Glomerular visceral epithelial cell (primary cell): ENCODE results near the gene EPHB6.

Source experiments
- DNase-seq: peaks from one replicate; pipeline ENCODE4 v3.0.0-alpha.2; 2016; ENCODE audit errors: extremely low spot score

EPHB6 gene, protein sequence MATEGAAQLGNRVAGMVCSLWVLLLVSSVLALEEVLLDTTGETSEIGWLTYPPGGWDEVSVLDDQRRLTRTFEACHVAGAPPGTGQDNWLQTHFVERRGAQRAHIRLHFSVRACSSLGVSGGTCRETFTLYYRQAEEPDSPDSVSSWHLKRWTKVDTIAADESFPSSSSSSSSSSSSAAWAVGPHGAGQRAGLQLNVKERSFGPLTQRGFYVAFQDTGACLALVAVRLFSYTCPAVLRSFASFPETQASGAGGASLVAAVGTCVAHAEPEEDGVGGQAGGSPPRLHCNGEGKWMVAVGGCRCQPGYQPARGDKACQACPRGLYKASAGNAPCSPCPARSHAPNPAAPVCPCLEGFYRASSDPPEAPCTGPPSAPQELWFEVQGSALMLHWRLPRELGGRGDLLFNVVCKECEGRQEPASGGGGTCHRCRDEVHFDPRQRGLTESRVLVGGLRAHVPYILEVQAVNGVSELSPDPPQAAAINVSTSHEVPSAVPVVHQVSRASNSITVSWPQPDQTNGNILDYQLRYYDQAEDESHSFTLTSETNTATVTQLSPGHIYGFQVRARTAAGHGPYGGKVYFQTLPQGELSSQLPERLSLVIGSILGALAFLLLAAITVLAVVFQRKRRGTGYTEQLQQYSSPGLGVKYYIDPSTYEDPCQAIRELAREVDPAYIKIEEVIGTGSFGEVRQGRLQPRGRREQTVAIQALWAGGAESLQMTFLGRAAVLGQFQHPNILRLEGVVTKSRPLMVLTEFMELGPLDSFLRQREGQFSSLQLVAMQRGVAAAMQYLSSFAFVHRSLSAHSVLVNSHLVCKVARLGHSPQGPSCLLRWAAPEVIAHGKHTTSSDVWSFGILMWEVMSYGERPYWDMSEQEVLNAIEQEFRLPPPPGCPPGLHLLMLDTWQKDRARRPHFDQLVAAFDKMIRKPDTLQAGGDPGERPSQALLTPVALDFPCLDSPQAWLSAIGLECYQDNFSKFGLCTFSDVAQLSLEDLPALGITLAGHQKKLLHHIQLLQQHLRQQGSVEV

DNA sequence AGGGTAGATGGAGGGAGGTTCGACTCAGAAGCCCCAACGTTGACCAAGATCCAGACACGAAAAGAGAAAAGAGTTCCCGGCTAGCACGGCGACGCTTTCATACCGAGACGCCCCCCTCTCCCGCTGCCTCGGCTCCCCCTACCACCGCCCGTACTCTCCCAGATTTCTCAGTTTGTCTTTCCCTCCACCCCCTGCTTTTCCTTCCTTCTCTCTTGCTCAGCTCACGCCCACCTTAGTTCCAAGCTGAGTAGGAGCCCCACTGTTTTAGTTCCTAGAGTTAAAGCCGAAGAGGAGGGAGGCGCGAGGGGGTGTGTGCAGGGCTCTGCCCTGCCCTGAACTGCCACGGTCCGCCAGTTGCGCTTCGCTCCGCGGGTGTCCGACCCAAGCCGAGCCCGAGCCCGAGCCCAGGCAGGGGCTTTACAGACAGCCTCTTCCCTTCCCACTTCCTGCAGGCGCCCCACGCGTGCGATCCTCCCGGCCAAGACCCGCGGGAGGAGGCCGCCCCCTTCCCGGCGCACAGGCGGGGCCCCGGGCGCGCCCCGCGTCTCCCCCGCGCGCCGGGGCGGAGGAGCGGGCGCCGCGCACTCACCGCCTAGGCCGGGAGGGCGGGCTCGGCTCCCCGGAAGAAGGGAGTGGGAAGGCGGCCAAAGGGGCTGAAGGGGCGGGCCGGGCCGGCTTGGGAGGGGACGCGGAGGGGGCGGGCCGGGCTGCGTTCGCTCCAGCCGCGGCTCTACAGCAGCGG, at the start of gene EPHB6:
Gene EPHB6 (plus strand): TSS at position 705 of the 742 bp plus-strand sequence. CDS start 8,152 bp downstream, outside the sequence.
- peak; percentile 42 for DNase-seq

GRCh38 chr7:142805350-142806021, 49.4 kb upstream of the EPHB6 start:
- no peak for DNase-seq

- no peak for DNase-seq
Observed at GRCh38 chr7:142806022-142806356, 48.9 kb upstream of the EPHB6 start.

GRCh38 chr7:142806957-142807356, 47.9 kb upstream of the EPHB6 start:
- DNase-seq, result no peak

DNA sequence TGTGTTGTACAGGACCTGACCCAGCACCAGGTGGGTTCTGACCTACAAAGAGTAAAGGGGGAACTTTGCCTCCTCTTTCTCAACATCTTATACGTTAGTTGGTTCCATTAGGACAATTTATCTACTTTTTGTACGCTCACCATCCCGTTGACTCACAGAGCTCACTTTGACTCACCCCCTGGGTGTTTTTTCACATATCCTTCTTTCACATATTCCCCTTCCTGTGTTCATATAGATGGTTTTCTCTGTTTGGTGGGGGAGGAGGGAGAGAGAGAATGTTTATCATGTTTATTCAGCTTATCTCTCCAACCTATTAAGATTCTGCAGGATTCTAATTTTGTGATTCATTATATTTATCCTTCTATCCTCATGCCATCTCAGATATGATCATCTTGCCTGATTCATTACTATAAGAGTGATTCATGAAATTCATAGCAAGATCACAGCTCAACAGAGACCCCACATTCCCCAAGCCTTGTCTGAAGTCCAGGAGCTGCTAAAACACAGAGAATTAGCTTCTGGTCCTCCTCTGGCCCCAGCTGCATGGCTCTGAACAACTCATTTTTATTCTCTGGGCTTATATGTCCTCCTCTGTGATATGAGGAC, 46.9 kb upstream of the EPHB6 start:
- DNase-seq, result no peak

DNA sequence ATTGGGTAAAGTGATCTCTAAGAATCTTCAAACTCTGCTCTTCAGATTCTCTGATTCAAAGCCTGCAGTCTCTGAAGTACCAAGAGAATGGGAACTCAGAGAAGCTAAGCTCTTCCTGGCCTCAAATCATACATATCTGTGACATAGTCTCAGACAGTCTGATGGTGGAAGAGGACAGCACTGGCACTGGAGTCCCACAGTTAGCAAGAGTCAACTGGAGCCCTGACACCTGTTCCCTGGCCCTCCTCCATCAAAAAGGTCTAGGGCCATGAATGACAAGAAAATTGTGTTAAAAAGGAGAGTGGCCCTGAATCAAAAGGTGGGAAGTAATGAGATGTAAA, 46.4 kb upstream of the EPHB6 start:
- DNase-seq, result no peak

DNA sequence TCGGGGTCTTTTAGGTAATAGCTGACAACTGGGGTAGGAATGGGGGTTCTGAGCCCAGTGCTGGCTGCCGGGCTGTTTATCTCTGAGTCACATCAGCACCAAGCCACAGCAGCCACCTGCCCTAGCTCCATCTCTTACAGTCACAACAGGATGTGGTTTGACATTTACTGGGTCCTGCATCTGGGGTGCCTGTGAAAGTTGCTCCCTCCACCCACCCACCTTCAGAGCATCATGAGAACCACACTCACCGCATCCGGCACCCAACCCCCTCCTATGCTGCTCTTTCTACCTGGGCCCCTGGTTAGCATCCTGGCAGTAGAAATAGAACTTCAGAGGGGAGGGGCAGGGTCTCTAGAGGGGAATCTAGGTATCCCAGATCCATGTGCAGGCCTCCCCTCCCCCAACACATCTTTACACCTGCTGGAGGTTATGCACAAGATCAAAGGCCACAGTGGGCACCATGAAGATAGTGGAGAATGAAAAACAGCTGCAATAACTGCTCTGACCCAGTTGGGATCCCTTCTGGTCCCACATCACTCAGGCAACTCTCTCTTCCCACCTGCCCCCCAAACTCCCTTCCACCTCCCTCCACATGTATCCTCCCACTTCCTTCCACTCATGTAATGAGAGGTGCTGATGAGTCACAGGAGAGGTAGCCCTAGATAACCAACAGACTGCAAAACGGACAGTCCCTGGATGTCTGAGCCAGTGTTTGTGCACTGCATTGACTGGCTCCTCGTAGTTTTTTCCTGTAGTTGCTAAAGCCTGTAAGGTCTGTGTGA, 45.9 kb upstream of the EPHB6 start:
- no peak for DNase-seq

GRCh38 chr7:142809671-142810070, 45.2 kb upstream of the EPHB6 start:
- no peak for DNase-seq

DNA sequence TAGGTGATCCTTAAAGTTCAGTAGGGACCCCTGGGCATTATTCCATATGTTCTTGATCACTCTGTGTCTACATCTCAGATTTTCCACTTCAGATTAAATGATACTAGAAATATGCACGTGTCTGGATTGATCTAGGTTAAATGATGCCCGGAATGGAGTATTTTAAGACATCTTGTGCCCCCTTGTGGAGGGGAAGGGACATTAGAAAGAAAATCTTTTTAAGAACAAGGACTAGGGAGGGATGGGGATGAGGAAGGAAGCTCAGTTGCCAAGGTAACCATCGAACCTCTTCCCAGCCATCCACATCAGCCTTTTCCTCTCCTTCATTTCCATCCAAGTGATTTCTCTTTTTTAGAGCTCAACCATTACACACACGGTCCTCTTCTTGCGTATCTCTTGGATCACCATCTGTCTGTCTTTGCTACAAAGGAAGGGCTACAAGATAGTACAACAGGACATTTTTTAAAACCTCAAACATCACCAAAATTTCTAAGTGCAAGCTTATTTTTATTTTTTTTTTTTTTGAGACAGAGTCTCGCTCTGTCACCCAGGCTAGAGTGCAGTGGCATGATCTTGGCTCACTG, 43.6 kb upstream of the EPHB6 start:
- DNase-seq, result peak; percentile 37

- no peak for DNase-seq
Observed at GRCh38 chr7:142812437-142813215, 42.2 kb upstream of the EPHB6 start.

GRCh38 chr7:142813226-142813625, 41.6 kb upstream of the EPHB6 start:
- DNase-seq, result no peak

DNA sequence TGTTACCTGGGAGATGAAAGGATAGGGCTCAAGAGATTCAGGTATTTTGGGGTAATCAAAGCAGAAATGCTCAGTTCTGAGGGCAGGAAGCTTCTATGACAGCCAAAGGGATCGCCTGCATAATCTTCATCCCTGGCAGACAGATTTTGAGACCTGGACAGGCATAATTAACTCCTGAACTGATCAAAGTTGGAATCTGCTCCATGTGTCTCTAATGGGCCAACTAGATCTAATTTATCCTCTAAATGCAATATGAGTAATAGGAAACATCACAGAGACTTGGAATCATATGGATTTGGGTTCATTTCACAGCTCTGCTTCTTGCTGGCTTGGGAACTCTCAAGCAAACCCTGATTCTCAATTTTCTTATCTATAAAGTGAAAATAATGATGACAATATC, 41.2 kb upstream of the EPHB6 start:
- no peak for DNase-seq

DNA sequence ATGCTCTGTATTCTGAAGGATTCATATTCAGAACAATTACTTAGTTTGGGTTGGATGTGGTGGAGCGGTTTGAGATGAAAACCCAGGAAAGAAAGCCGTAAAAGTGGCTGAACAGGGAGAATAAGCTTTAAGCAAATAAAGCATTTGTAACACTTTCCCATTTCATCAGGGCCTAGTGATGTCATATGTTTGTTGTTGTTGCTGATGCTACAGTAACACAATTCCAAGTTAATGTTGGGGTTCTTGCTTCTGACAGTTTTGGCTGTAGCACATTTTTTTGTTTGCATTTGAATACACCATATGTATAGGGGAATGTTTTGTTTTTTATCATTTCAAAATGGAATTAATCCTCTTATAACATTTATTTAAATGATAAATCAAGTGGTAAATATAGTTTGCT, 40.4 kb upstream of the EPHB6 start:
- DNase-seq, result no peak

GRCh38 chr7:142815134-142815533, 39.7 kb upstream of the EPHB6 start:
- no peak for DNase-seq

DNA sequence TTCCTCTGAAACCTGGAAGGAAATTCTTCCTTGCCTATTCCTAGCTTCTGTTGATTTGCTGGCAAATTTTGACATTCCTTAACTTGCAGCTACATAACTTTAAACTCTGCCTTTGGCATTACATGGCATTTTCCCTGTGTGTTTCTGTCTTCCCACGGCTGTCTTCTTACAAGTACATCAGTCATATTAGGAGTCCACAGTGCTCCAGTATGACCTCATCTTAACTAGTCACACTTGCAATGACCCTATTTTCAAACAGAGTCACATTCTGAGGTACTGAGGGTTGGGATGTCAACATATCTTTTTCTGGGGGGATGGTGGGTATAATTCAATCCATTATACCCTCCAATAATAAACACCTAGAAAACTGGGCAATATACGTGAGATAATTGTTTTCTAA, 37.4 kb upstream of the EPHB6 start:
- DNase-seq, result no peak

DNA sequence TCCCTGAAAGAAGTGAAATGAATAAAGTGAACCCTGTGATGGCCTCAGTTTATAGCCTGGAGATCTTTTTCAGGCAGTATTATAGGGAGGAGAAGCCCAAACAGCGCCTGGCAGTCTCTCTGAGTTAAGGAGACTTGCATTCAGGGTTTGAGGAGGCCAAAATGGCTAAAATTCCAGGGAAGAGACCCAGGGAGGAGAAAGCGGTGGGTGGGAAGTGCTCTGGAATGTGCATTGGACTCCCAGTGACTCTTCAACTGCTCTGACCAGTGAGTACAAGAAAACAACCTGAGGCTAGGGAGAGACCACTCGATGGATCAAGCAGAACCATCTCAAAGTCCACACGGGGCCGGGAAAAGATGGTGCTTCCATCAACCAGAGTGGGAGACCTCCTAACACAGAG, 35.3 kb upstream of the EPHB6 start:
- no peak for DNase-seq

GRCh38 chr7:142822714-142823113, 32.2 kb upstream of the EPHB6 start:
- no peak for DNase-seq

DNA sequence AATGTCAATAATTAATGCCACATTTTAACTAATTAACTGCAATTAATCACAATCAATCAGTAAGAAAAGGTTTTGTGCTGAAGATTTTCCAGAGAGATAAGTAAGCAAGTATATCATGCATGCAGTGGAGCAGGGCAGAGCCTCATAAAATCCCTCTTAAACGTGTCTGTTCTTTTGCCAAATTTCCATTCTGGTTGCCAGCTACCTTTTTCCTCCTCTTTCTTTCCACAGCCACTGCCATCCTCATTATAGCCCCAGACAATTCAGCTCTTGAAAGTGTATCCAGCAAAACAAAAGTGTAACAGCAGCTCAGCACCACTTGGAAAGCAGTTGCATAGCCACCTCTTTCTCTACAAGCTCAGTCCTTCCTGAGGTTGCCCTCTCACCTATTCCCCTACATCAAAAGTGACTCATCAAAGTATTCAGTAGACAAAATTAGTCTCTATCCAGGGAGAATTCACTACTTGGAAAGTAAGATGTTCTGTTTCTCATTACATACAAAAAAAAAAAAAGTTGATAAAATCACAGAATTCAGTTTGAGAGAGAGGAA, 26.9 kb upstream of the EPHB6 start:
- DNase-seq, result no peak

DNA sequence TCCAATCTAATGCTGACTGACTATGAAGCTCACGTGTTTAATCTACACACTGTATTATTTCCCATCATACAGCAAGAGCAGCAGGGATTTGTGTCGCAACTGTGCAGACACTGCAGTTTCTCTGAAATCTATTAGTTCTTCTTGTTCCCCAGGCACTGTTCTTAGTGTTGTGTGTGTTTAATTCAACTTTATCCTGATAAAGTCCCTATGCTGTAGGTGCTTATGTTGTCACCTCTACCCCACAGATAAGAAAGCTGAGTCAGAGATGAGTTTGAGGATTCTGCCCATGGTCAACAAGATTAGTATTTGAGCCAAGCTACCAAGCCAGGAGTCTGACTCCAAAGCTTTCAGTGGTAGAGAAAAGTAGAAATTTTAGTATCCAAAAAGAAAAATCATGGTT, 22.5 kb upstream of the EPHB6 start:
- DNase-seq, result no peak
